Stimulated activated CD4-positive, alpha-beta T cell treated with anti-CD3 and anti-CD28 coated beads, Interleukin-1b, Interleukin-23, amount 100 ng/mL, for 1 hour (primary cell): ENCODE results near the gene BRD4.

ENCODE experiments used
- DNase-seq, 2 donors: peaks; one replicate each; pipeline ENCODE4 v3.0.0-alpha.2; 2020; ENCODE audit warnings: low read depth in 2 of 2

The BRD4 gene

DNA sequence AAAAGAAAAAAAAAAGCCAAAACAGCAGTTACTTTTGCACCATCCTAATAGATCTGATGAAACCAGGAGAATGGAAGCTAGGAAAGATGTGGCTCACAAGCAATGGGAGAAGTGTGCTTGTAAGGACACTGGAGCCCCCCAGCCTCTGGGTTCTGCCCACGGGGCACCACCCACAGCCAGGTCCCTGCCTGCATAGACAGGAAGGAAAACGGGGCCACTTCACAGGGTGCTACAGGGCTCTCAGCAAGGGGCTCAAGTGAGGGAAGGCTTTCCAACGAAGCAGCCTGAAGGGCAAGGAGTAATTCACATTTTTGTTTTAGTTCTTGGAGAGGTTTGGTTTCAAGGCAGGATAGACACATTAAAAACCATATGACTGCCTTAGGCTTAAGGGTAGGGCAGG lies 42.7 kb downstream of the BRD4 start:
- DNase-seq = no peak

DNA sequence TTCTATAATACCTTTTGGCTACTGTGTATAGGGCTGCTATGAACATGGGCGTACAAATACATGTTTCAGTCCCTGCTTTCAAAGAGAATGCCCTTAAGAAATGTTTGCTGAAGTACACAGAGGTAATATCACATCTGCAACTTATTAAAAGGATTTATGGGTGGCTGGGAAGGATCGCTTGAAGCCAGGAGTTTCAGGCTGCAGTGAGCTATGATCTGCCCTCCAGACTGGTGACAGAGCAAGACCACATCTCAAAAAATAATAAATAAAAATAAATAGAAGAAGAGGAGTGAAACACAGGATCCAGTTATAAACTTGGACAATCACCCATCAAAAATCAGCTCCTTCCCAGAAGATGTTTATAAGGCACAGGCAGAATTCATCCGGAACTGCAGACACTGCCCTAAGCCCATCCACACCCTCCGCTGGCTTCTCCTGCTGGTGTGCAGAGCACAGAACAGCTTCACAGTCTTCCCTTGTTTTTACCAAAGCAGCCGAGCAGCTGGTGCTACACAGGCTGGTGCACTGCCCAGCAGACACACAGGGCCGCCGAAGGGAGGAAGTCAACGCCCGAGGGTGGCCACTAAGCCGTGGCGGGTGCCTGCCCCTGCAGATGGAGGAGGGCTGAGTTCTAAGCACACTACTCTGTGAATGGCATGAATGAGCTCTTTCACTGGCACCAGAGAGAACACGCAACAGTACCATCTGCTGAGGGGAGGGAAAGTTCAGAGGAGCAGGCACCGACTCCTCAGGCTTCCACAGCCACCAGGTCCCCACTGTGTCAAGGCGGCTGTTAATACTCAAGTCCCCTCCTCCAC lies 44.0 kb downstream of the BRD4 start:
- DNase-seq = no peak

DNA sequence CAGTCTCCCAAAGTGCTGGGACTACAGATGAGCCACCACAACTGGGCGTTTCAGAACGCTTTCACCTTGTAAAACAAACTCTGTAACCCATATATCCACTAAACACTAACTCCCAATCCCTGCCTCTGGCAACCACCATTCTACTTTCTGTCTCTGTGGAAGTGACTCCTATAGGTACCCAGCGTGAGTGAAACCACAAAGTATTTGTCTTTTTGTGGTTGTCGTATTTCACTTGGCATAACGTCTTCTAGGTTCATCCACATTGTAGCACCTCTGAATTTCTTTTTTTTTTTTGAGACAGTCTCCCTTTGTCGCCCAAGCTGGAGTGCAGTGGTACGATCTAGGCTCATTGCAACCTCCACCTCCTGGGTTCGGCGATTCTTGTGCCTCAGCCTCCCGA lies 44.8 kb downstream of the BRD4 start:
- no peak for DNase-seq

DNA sequence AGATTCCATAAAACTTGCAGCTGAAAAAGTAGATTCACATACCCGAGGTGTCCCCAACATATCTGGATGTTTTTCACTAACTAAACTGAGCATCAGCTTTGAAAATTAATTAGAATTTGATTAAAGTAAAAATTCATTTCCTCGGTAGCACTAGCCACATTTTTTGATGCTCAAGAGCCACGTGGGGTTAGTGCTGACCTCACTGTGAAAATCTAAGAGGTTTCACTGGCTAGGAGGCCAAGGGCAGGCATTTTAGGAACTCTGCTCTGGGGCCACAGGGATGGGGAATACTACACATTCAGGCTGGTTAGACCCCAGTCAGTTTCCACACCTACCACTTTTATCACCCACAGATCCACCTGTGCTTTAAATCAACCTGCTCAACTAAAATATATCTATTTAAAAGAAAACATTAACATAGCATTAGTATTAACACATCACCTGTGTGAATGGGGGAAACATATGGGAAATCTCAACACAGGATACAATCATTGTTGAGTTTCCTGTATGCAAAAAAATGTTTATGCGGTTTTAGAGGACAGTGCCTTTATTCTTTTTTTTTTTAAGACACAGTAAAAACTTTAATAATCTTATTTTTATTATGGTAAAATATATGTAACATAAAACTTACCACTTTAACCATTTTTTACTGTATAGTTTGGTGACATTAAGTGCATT lies 45.5 kb downstream of the BRD4 start:
- no peak for DNase-seq

DNA sequence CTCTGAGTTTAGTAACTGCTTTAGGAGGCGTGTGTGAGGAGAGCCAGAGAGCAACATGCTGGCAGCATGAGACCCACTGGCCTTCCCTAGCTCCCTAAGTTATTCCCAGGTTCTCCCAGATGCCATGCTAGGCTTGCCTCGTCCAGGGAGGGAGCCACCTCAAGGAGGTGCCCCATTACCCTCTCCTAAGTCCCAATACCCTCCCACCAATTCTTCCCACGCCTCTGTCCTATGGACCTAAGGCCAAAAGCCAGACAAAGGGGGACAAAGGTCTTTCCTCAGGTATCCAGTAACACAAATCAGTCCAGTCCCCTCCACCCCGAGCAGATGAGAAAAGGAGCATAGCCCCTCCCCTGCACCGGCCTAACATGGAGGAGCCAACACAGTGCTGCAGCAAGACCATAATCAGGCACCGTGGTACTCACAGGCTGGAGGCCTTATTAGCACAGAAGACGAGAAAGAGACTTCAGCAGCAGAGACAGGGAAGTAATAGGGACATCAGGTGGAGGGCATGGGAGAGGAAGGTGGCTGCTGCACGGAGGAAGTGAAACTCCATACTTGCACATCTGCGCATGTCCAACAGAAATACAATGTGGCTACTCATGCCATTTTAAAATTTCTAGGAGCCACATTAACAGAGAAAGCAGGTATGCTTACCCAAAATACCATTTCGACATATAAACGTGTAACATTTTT lies 46.3 kb downstream of the BRD4 start:
- no peak for DNase-seq

DNA sequence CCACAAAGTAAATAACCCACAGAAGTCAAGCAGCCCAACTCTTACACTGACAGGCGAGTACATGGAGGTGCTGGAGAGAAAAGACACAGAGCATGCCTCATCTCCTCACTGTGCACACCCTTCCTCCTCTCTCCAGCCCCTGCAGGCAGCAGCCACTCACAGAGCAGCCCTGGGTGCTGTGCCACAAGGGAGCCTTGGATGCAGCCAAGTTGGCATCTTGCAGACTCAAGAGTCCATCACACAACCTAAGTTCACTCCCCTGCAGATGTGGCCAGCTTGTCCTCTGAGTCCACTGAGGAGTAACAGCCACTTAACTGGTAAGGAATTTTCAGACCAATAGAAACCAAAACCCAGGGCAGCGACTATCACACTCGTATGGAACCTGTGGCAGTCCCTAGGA lies 47.4 kb downstream of the BRD4 start:
- no peak for DNase-seq

DNA sequence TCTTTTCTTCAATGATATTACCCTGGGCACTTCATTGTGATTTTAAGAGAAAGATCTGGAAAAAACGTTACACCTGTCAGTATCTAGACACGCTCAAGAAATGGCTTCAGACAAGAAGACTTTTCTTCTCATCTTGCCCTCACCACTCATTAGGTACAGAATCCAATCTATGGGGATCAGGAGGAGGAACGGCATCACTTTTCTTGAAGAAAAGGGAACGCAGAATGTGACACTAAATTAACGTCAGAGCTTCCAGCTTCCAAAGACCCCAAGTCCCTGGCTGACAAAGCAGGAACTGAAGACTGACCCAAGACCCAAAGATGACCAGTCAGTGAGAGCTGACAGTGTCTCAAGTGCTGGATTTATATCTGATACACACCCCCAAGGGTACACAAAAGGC lies 48.2 kb downstream of the BRD4 start:
- DNase-seq = no peak

DNA sequence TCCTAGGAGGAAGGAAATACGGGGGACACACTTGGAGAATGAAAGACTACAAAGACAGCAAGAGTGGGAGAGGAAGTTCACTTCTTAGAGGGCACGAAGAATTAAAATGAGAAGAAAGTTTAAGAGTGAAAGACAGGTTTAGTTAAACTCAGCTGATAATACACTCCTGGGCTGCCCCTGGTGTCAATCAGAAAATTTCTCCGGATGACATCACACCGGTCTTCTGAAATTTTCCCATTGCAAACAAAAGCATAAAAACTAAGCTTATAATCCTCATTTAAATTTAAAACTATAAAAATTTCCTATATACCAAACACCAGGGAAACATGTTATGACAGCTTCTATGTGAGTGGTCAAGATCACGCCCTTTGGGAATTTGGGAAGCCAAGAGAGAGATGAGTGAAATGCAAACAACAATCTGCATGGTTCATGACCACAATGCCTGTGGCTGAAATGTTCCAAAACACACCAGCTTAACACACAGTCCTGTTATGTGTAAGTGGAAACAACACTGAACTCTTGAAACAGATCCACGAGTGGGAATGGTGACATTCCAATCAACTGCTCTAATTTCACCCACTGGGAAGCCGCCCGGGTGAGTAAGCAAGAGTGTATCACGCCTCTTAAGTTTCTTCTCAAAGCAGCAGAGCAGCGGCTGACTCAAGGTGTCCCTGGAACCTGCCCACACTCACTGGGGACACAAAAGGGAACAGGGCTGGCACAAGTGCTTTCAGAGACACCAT lies 49.0 kb downstream of the BRD4 start:
- no peak for DNase-seq

DNA sequence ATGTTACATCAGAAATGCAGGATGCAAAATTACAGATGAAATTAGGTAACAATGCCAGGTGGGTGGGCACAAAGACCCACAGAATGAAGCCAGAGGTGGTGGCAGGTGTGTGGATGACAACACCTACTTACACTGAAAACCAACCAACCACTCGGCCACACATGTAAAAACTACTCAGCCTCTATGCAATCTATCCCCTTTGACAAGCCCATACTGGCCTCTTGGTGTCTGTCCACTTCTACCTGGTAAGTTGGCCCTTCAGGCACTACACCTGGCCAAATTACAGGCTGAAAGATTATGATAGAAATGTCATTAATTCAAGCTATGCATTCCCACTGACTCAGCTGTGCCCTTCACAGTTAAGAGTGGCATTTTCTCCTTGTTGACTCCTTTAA lies 50.0 kb downstream of the BRD4 start:
- DNase-seq = no peak

DNA sequence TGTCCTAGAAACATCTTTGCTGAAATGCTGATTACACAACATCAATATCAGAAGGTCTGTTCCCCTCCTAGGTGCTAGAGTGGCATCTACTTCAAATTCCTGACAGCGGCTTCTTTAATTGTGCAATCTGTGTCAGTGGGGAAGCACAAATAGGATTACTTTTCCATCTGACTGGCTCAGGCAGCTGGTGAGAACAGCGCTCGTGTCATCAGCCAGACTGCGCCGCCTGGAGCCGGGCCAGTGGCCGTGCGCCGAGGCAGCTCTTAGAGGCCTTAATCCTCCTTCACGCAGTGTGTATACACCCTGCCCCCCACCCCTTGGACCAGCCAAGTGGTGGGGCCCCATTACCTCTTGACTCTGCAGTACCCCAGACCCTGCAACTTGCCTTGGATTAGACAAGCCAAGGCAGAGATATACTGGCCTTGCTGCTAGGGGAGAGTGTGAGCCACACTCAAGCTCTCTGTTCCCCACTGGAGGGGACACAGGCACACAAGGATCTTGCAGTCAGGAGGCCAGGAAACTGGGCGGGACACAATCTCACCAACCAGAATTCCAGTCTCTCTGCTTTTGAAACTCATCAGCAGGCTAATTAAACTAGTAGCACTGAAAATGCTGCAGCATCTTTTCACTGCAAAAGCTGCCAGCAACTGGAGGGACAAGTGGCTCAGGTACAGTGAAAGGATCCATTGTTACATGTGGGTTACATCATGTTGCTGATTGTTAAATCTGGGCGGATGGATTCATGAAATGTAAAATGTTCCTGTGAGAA lies 51.2 kb downstream of the BRD4 start:
- DNase-seq = no peak

DNA sequence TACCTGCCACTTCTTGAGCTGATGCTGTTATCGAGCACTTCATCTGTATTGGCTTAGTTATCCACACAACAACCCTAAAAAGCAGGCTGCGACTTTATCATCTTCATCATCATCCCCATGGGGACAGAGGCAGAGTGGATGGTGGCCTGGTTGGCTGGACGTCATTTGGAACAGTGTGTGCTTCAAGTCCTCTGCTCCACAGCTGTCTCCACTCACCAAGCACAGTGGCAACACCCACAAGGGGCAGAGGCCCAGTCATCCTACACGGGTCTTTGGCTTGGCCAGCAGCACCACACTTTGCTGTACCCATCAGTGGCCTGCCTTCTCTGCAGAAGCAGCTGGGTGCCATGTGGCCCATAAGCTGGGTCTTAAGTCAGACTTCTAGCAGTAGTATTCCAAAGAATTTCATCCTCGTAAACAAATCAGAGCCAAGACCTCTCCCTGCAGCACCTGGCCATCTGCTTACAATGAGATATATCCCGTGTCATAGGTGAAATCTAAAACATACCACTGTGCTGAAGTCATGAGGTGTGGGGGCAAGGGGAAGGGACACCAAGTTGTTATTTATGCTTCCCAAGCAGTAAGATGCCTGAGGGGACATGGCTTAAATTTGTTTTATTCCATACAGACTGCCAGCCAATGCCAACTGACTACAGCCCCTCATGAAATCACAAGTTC lies 52.2 kb downstream of the BRD4 start:
- no peak for DNase-seq

DNA sequence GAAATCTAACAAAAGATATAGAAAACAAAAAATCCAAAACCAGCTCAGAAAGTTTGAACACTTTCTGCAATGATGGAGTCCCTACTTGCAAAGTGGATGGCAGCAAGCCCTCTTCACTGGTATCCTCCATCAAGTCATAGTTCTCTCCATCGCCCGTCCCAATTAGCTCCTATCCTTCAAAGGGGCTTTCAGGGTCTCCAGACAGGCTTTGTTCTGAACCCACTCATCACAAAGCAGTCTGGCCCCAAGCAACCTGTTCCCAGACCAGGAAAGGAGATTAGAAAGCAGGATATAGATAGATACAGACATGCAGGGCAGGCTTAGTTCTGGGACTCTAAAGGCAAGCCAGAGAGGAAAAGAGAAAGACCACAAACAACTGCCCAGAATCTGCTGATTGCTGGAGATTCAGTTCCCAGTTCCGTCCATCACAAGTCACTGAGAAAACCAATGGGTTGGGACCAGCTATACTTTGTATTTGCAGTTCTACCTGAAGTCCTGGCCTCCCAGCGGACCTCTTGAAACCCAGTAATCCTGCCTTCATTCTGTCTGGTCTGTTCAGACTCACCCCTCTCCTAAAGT lies 52.9 kb downstream of the BRD4 start:
- DNase-seq = no peak

DNA sequence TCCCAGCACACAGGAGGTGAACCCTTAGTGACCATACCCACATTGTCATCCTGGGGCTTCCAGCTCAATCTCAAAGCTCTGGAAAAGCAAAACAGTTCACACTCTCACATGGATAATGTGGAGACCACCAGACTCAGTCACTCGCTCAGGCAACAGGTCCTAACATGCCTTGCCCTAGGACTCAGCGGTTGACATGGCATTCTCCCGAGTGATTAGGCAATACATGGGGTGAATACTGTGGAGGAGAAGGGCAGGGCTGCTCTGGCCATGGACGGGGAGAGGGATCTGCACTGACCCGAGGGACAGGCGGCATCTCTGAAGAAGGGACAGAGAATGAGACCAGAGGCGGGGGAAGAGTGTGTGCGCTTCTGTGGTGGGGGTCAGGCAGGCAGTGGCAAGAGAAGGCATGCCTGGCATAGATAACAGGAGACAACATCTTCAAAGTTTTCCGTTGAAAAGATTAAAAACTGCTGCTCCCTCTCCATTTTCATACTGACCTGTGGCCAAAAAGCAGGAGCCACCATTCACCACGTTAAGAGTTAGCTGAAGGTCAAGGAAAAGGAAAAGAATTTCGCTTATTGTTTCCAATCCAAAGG lies 55.6 kb downstream of the BRD4 start:
- DNase-seq = no peak

DNA sequence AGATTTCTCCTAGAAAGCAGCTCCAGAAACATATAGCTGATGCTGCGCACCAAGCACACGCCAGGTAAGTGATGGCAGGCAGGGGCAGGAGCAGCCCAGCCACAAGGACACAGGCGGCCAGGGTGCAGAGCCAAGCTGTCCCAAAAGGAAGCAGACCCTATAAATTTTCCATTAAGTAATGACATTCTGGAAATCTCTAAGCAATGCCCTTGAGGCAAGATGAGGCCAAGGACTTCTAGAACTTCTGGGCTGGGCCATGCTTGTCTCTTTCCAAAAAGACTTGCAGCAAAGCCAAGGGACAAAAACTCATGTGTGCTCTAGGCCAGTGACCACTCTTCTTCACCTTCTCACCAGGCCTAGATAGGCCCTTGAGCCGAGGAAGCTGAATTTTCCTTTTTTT lies 57.9 kb downstream of the BRD4 start:
- no peak for DNase-seq

DNA sequence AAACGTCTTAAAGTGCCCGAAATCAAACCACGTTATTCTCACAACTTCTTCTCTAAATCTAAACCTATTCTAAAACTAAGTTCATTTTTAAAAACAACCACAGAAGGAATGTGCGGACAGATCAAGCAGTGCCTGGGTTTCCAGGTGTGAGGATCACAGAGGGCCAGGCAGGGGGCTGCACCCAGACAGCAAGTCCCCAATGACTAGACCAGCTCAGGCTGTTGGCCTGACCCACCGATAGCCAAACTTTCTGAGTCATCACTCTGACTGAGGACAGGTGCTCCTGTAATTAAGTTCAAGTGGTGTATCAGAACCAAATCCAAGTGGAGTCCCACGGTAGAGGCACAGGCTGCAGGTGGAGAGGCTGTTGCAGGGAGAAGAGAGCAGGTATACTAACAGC lies 62.5 kb downstream of the BRD4 start:
- no peak for DNase-seq

DNA sequence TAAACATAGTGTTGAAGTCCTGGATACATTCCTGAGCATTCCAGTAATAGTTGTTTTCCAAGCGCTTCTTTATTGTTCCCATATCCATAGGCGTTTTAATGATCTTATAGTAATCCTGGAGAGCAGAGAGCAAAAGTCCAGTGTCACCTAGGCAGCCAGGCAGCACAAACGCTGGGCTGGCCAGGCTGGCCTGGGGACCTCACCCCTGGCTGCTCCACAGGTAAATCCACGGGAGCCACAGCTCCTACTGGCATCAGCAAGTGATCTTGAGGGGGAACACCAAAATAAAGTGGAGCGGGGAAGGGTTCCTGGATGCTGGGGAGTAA lies 63.4 kb downstream of the BRD4 start:
- DNase-seq = no peak

DNA sequence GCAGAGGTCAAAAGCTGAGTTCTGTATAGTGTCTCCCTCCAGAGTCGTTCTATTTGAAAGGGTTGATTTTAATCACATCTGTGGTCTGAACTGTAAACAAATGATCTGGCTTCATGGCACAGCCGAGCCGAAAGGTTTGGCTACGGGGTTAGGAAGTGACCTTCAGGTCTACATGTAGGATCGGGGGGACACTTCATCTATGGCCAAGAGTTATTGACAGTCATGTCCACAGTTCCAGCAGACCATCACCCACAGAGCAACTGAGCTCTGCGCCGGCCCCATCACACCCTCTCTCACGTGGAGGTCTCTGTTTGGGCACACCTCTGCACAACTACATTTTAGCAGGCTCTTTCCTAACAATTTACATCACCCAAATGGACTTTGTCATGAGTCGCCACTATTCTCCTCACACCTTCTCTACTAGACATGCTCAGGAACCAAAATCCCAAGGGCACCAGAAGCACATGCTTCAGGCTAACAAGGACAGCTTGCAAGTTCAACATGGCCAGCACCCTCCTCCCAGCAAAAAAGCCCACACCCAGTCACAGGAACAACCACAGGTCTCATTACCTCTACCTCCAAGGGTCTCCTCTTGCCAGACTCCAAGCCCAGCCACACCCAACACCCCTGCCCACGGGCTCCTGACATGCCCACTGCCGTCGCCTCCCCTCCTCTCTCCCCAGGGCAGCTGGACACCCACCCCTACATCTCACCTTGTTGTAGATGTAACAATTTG lies 64.0 kb downstream of the BRD4 start:
- no peak for DNase-seq

DNA sequence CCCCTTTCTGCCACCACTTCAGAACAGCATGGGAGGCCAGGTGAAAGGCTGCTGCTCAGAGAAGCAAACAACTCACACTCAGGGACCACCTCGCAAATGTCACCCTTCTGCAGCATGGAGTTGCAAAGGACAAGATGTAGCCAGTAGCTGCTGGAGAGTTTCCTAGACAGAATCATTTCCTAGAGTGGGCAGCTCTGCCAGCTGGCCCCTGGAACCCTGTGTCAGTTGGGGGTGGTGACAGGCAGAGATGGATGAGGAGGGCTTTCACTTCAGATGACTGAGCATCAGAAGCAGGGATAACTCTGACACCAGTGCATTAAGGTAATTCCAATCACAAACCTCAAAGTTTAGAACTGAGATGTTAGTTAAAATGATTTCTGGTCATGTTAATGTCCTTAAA lies 65.7 kb downstream of the BRD4 start:
- DNase-seq = no peak

DNA sequence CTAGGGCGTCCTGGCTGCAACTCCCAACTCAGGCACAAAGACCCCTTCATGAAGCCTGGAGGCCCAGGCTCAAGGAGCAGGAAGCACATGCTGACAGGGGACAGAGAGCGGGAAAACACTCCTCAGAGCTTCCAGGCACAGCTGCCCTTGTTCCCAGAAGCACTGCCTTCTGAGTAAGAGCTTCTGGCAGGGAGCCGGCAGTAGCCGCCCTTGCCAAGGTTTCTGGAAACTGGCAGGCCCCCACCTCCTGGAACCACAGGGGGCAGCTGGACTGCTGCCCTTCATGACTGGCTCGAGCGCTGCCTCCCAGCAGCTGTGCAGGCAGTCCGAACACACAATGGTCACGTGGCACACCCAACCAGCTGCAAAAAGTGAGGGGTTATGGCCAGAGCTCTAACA lies 66.5 kb downstream of the BRD4 start:
- DNase-seq = no peak
